Left kidney (tissue), 2 donors: Measurements from ENCODE around the gene KCNQ5. TPM values are rescaled to one million over a fixed set of nuclear protein-coding genes. Genes with fewer than 3 reads are reported as not detected.

Experiments used
- DNase-seq: peaks from one replicate; pipeline ENCODE4 v3.0.0-alpha.2; 2013
- polyA plus RNA-seq: library from polyadenylated mRNA; unstranded; fragments of 120-200 nt; gene quantifications from one replicate; pipeline ENCODE4 v1.2.1, GENCODE V29; 2013; ENCODE audit not compliant: insufficient read length

The KCNQ5 gene
- polyA plus RNA-seq, 1 donor: 0.23 TPM

GRCh38 chr6:72809746-72810379, 188.0 kb downstream of the KCNQ5 start:
- no peak for DNase-seq

GRCh38 chr6:72810571-72811280, 188.9 kb downstream of the KCNQ5 start:
- no peak for DNase-seq

- no peak for DNase-seq
Observed at GRCh38 chr6:72811971-72812421, 190.1 kb downstream of the KCNQ5 start.

- no peak for DNase-seq
Observed at GRCh38 chr6:72813807-72814596, 192.1 kb downstream of the KCNQ5 start.

- DNase-seq: no peak
Observed at GRCh38 chr6:72816022-72816421, 194.2 kb downstream of the KCNQ5 start.

- no peak for DNase-seq
Observed at GRCh38 chr6:72817208-72817607, 195.3 kb downstream of the KCNQ5 start.

GRCh38 chr6:72819609-72820008, 197.7 kb downstream of the KCNQ5 start:
- no peak for DNase-seq

- DNase-seq: no peak
Observed at GRCh38 chr6:72820153-72820552, 198.3 kb downstream of the KCNQ5 start.

GRCh38 chr6:72820906-72821305, 199.0 kb downstream of the KCNQ5 start:
- no peak for DNase-seq

- no peak for DNase-seq
Observed at GRCh38 chr6:72822023-72822422, 200.2 kb downstream of the KCNQ5 start.

GRCh38 chr6:72822691-72823090, 200.8 kb downstream of the KCNQ5 start:
- DNase-seq: no peak

GRCh38 chr6:72824833-72825232, 203.0 kb downstream of the KCNQ5 start:
- no peak for DNase-seq

GRCh38 chr6:72825315-72825911, 203.5 kb downstream of the KCNQ5 start:
- DNase-seq: no peak

- no peak for DNase-seq
Observed at GRCh38 chr6:72826037-72826436, 204.2 kb downstream of the KCNQ5 start.

- no peak for DNase-seq
Observed at GRCh38 chr6:72826744-72827438, 205.0 kb downstream of the KCNQ5 start.

- DNase-seq: no peak
Observed at GRCh38 chr6:72828904-72829303, 207.0 kb downstream of the KCNQ5 start.

- DNase-seq: no peak
Observed at GRCh38 chr6:72832271-72832670, 210.4 kb downstream of the KCNQ5 start.

- DNase-seq: no peak
Observed at GRCh38 chr6:72835749-72836148, 213.9 kb downstream of the KCNQ5 start.

GRCh38 chr6:72836971-72837370, 215.1 kb downstream of the KCNQ5 start:
- DNase-seq: no peak

- DNase-seq: no peak
Observed at GRCh38 chr6:72841195-72841594, 219.3 kb downstream of the KCNQ5 start.

- no peak for DNase-seq
Observed at GRCh38 chr6:72842140-72842539, 220.3 kb downstream of the KCNQ5 start.

GRCh38 chr6:72844614-72845013, 222.8 kb downstream of the KCNQ5 start:
- no peak for DNase-seq
